ENCODE measurements around the gene KLHL40.
"Not testable (repeated sequence)": the region's sequence is repeated elsewhere in the genome, so short reads cannot be mapped to it uniquely, and the experiment has no call there.

The KLHL40 gene

GRCh38 chr3:42705058-42705767, 19.9 kb downstream of the KLHL40 start:
- DNase-seq: no peak

GRCh38 chr3:42705962-42706585, 20.7 kb downstream of the KLHL40 start:
- no peak for DNase-seq

GRCh38 chr3:42706721-42707619, 21.6 kb downstream of the KLHL40 start:
- no peak for DNase-seq

- no peak for DNase-seq
Observed at GRCh38 chr3:42707620-42708355, 22.5 kb downstream of the KLHL40 start.

- DNase-seq: no peak
Observed at GRCh38 chr3:42708611-42709151, 23.3 kb downstream of the KLHL40 start.

- no peak for DNase-seq
Observed at GRCh38 chr3:42709621-42710020, 24.3 kb downstream of the KLHL40 start.

- DNase-seq: no peak
Observed at GRCh38 chr3:42710323-42711021, 25.1 kb downstream of the KLHL40 start.

- DNase-seq: no peak
Observed at GRCh38 chr3:42711491-42712343, 26.4 kb downstream of the KLHL40 start.

- no peak for DNase-seq
Observed at GRCh38 chr3:42712344-42712648, 27.0 kb downstream of the KLHL40 start.

- no peak for DNase-seq
Observed at GRCh38 chr3:42712688-42713372, 27.5 kb downstream of the KLHL40 start.

- DNase-seq: no peak
Observed at GRCh38 chr3:42713747-42714146, 28.4 kb downstream of the KLHL40 start.

- DNase-seq: no peak
Observed at GRCh38 chr3:42714171-42714852, 29.0 kb downstream of the KLHL40 start.

GRCh38 chr3:42717306-42717705, 32.0 kb downstream of the KLHL40 start:
- DNase-seq: no peak

- no peak for DNase-seq
Observed at GRCh38 chr3:42718338-42718737, 33.0 kb downstream of the KLHL40 start.

GRCh38 chr3:42719002-42719401, 33.7 kb downstream of the KLHL40 start:
- DNase-seq: no peak

GRCh38 chr3:42720126-42720525, 34.8 kb downstream of the KLHL40 start:
- DNase-seq: no peak

- no peak for DNase-seq
Observed at GRCh38 chr3:42721690-42722089, 36.4 kb downstream of the KLHL40 start.

GRCh38 chr3:42722442-42722841, 37.1 kb downstream of the KLHL40 start:
- DNase-seq: not testable (repeated sequence)

GRCh38 chr3:42723219-42723618, 37.9 kb downstream of the KLHL40 start:
- DNase-seq: no peak

GRCh38 chr3:42725454-42725853, 40.1 kb downstream of the KLHL40 start:
- DNase-seq: no peak
